K562 (cell line): Measurements from ENCODE around the gene CLEC4F. TPM values are rescaled to one million over a fixed set of nuclear protein-coding genes. Genes with fewer than 3 reads are reported as not detected.

Source experiments
- BRD4 ChIP-seq: fragments of 200-600 bp; sonication (generic); IDR thresholded peaks from 2 replicates; pipeline ENCODE4 v1.6.1; 2017; ENCODE audit warnings: inconsistent platforms
- CREM ChIP-seq: IDR thresholded peaks from 2 replicates; pipeline ENCODE4 v1.6.1; 2014; ENCODE audit warnings: antibody characterized with exemption, low read depth
- CTBP1 ChIP-seq: fragments of 450-650 bp; IDR thresholded peaks from 2 replicates; pipeline ENCODE4 v1.6.1; 2016; ENCODE audit warnings: borderline replicate concordance
- CXXC5 ChIP-seq: fragments of 250-450 bp; sonication (Bioruptor Pico); IDR thresholded peaks from 2 replicates; pipeline ENCODE4 v1.8.0; 2022; ENCODE audit warnings: inconsistent platforms, mild to moderate bottlenecking, moderate library complexity
- KDM2B ChIP-seq: fragments of 250-450 bp; sonication (Bioruptor Pico); IDR thresholded peaks from 2 replicates; pipeline ENCODE4 v1.8.0; 2021; ENCODE audit warnings: mild to moderate bottlenecking, moderate library complexity
- MTA1 ChIP-seq: fragments of 450-650 bp; IDR thresholded peaks from 2 replicates; pipeline ENCODE4 v1.6.1; 2017; ENCODE audit warnings: borderline replicate concordance
- NONO ChIP-seq, 2 experiments: fragments of 200-400 bp in 1 of 2; fragments of 450-650 bp in 1 of 2; formaldehyde crosslinking in 1 of 2; IDR thresholded peaks; 2 replicates each; pipeline ENCODE4 v1.6.1; 2017; ENCODE audit warnings: low read depth in 2 of 2, mild to moderate bottlenecking in 2 of 2, moderate library complexity in 2 of 2, low read length in 1 of 2
- POLR2H ChIP-seq: IDR thresholded peaks from 2 replicates; pipeline ENCODE4 v1.6.1; 2016; ENCODE audit warnings: missing genetic modification characterization, low read depth, mild to moderate bottlenecking, control low read depth, missing compliant biosample characterization, moderate library complexity
- RBM15 ChIP-seq: fragments of 200-400 bp; formaldehyde crosslinking; IDR thresholded peaks from 2 replicates; pipeline ENCODE4 v1.6.1; 2018; ENCODE audit warnings: mild to moderate bottlenecking, low read length, moderate library complexity; ENCODE audit not compliant: insufficient read depth
- RNF2 ChIP-seq: sonication (generic); IDR thresholded peaks from 2 replicates; pipeline ENCODE4 v1.6.1; 2016
- SOX6 ChIP-seq: fragments of 450-650 bp; IDR thresholded peaks from 2 replicates; pipeline ENCODE4 v1.6.1; 2014; ENCODE audit warnings: mild to moderate bottlenecking
- SP2 ChIP-seq: IDR thresholded peaks from 2 replicates; pipeline ENCODE4 v1.6.1; 2011; ENCODE audit warnings: mild to moderate bottlenecking, low read depth, low read length, moderate library complexity; ENCODE audit not compliant: poor library complexity, severe bottlenecking; ENCODE audit errors: extremely low read depth
- SREBF1 ChIP-seq: fragments of 150-350 bp; IDR thresholded peaks from 2 replicates; pipeline ENCODE4 v1.6.1; 2014; ENCODE audit warnings: antibody characterized with exemption, low read depth, low read length, borderline replicate concordance
- ZBTB7A ChIP-seq: IDR thresholded peaks from 2 replicates; pipeline ENCODE4 v1.6.1; 2011; ENCODE audit warnings: low read depth, mild to moderate bottlenecking, low read length, moderate library complexity, borderline replicate concordance; ENCODE audit not compliant: control insufficient read depth
- ZFX ChIP-seq: sonication (generic); formaldehyde crosslinking; IDR thresholded peaks from 2 replicates; pipeline ENCODE4 v1.8.0; 2022; ENCODE audit warnings: mild to moderate bottlenecking, missing genetic modification reagents, moderate library complexity
- ZNF24 ChIP-seq: fragments of 450-650 bp; IDR thresholded peaks from 2 replicates; pipeline ENCODE4 v1.6.1; 2016
- ZNF76 ChIP-seq: fragments of 250-450 bp; sonication (Bioruptor Pico); IDR thresholded peaks from 2 replicates; pipeline ENCODE4 v1.4.0; 2020; ENCODE audit warnings: mild to moderate bottlenecking, moderate library complexity, borderline replicate concordance
- polyA plus RNA-seq, 8 experiments: library from polyadenylated mRNA; depleted of rRNA in 4 of 8; stranded (reverse) in 5 of 8; unstranded in 3 of 8; fragments of >200 nt; fragmentation: Nextera tagmentation in 2 of 8; fragmentation: Illumina TruSeq in 1 of 8; extraction: Ambion mirVana in 2 of 8; extraction: Trizol in 1 of 8; gene quantifications; 2 replicates each; pipeline versions ENCODE4 v1.2.1 to v1.2.3, GENCODE V29; 2011 to 2014; ENCODE audit warnings: inconsistent platforms in 1 of 8, missing spikeins in 1 of 8
- total RNA-seq, 7 experiments: library from RNA; depleted of rRNA in 6 of 7; stranded (reverse); fragments of >200 nt in 6 of 7; fragmentation: Illumina TruSeq in 2 of 7; extraction: Trizol in 2 of 7; gene quantifications; 2 replicates each; pipeline versions ENCODE4 v1.2.1 to v1.2.3, GENCODE V29; 2011 to 2021; ENCODE audit warnings: low replicate concordance in 1 of 7
- TF ChIP-seq, protein P1 (sequence below), 2 experiments: fragments of 450-650 bp in 1 of 2; sonication (generic) in 1 of 2; formaldehyde crosslinking in 1 of 2; IDR thresholded peaks; 2 replicates each; pipeline versions ENCODE4 v1.7.1 to v1.9.0; 2016 to 2022; ENCODE audit warnings: inconsistent platforms in 1 of 2, mild to moderate bottlenecking in 1 of 2, missing genetic modification reagents in 1 of 2

Gene CLEC4F
- total and polyA plus RNA-seq, 9 of the 15 experiments (the other 6 are each of a cell fraction or from before 2014, with no cell fraction given) = not detected

DNA sequence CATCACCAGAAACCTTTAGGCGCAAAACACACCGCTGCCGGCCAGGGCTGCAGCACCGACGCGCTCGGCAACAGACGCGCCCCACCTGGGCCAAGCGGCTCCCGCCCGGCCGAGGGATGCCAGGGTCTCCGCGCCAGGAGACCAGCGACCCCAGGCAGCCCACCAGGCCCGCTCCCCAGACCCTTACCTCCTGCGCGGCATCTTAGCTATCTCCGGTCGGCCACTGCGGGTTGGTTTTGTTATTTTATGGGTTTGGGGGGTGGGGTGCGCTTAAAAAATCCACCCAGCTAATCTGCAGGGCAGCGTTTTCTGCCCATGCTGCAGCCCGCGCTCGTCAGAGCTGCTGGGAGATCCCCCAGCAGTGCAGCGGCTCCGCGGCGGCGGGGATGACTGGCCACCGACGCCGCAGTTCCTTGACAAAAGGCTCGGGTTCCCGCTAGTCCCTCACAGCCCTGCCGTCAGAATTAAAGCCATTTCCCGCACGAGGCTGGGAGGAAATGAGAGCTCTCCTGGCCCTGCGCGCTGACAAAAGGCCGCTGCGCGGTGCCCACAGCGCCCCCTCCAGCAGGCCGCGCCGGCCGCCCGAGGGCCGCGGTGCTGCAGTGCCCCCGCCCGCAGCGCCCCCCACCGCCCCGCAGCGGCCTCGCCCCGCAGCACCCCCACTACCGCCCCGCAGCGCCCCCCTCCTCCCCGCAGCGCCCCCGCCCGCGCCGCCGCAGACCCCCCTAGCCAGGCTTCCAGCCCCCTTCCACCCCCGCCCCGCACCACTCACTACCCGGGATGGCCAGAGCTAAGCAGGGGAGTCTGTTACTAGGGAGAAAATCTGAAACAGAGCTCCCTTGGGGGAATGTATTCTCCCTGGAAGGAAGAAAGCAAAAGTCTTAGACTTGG is 52.5 kb downstream of the CLEC4F start, which contains the start of gene ADD2 (continued):
- peak; percentile 76 for TF ChIP-seq ZBTB7A
- peak; percentile 46; the same call in 1 of the 2 replicates for TF ChIP-seq CREM
- no peak for TF ChIP-seq ZNF76 (CRISPR knock-in tag)
- TF ChIP-seq RBM15 = no peak
- 0 out of 2 replicates have a peak, but pooled peaks have one; percentile 30 for TF ChIP-seq RNF2
- no peak for TF ChIP-seq SREBF1
- no peak for TF ChIP-seq SP2
- TF ChIP-seq CTBP1 = peak; percentile 55; the same call in 1 of the 2 replicates
- peak; percentile 67; the same call in 1 of the 2 replicates for TF ChIP-seq KDM2B
- TF ChIP-seq, protein P1, sequence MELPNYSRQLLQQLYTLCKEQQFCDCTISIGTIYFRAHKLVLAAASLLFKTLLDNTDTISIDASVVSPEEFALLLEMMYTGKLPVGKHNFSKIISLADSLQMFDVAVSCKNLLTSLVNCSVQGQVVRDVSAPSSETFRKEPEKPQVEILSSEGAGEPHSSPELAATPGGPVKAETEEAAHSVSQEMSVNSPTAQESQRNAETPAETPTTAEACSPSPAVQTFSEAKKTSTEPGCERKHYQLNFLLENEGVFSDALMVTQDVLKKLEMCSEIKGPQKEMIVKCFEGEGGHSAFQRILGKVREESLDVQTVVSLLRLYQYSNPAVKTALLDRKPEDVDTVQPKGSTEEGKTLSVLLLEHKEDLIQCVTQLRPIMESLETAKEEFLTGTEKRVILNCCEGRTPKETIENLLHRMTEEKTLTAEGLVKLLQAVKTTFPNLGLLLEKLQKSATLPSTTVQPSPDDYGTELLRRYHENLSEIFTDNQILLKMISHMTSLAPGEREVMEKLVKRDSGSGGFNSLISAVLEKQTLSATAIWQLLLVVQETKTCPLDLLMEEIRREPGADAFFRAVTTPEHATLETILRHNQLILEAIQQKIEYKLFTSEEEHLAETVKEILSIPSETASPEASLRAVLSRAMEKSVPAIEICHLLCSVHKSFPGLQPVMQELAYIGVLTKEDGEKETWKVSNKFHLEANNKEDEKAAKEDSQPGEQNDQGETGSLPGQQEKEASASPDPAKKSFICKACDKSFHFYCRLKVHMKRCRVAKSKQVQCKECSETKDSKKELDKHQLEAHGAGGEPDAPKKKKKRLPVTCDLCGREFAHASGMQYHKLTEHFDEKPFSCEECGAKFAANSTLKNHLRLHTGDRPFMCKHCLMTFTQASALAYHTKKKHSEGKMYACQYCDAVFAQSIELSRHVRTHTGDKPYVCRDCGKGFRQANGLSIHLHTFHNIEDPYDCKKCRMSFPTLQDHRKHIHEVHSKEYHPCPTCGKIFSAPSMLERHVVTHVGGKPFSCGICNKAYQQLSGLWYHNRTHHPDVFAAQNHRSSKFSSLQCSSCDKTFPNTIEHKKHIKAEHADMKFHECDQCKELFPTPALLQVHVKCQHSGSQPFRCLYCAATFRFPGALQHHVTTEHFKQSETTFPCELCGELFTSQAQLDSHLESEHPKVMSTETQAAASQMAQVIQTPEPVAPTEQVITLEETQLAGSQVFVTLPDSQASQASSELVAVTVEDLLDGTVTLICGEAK (IDR thresholded peaks at IDR 0.05) = peak; percentile 37; the same call in 1 of the 2 replicates
- TF ChIP-seq, protein P1 (CRISPR knock-in tag; IDR thresholded peaks at IDR 0.05) = no peak
- TF ChIP-seq BRD4 = no peak
- TF ChIP-seq CXXC5 (CRISPR knock-in tag) = peak; percentile 61; the same call in 1 of the 2 replicates
- TF ChIP-seq ZFX (CRISPR knock-in tag) = peak; percentile 58
- no peak for TF ChIP-seq POLR2H
- no peak for TF ChIP-seq MTA1
- TF ChIP-seq NONO (IDR thresholded peaks at IDR 0.05; ENCODE audit: low read depth in 2 of 2, low read length in 1 of 2) = 0 out of 4 replicates have a peak, but pooled peaks of 1 of the 2 experiments have one; percentile 24
- TF ChIP-seq ZNF24 = 0 out of 2 replicates have a peak, but pooled peaks have one; percentile 10
- TF ChIP-seq SOX6 = peak; percentile 23; the same call in 1 of the 2 replicates
